Activated CD4-positive, alpha-beta T cell treated with anti-CD3 and anti-CD28 coated beads, Interleukin-2, amount 10 ng/mL, durations not matched to agents 24 days and 14 days (primary cell): ENCODE measurements around the gene FLNB. TPM values are rescaled to one million over a fixed set of nuclear protein-coding genes. Genes with fewer than 3 reads are reported as not detected.

Experiments
- DNase-seq: peaks from one replicate; pipeline ENCODE4 v3.0.0; 2022
- H3K27ac Mint-ChIP-seq: one replicate; pipeline ENCODE4 v1.8.0; 2022; ENCODE audit warnings: mild to moderate bottlenecking, mixed read lengths
- H3K27me3 Mint-ChIP-seq: one replicate; pipeline ENCODE4 v1.8.0; 2022; ENCODE audit warnings: mixed read lengths
- H3K36me3 Mint-ChIP-seq: one replicate; pipeline ENCODE4 v1.8.0; 2022; ENCODE audit warnings: low read depth, mild to moderate bottlenecking, mixed read lengths
- H3K4me1 Mint-ChIP-seq: one replicate; pipeline ENCODE4 v1.8.0; 2021; ENCODE audit warnings: mixed read lengths
- H3K4me3 Mint-ChIP-seq: one replicate; pipeline ENCODE4 v1.8.0; 2022; ENCODE audit warnings: mild to moderate bottlenecking, moderate library complexity, mixed read lengths
- H3K9me3 Mint-ChIP-seq: one replicate; pipeline ENCODE4 v1.8.0; 2021; ENCODE audit warnings: mixed read lengths
- intact Hi-C: fragments of 100-400 bp; cut with micrococcal nuclease; formaldehyde crosslinking; loops from one replicate; pipeline ENCODE4 v1.15.1; 2023
- total RNA-seq: library from RNA; stranded (reverse); gene quantifications from 2 replicates; pipeline ENCODE4 v1.2.3, GENCODE V29; 2022

FLNB gene
- total RNA-seq, 1 donor from 2014 or later = 23.9 TPM

- H3K36me3 Mint-ChIP-seq = peaks cover 9% of the 10 kb centered on the region
- H3K27me3 Mint-ChIP-seq = no peaks in the 10 kb centered on the region
- no peak overlapping the region for H3K27ac Mint-ChIP-seq
- H3K9me3 Mint-ChIP-seq = no peaks in the 10 kb centered on the region
- no peak for DNase-seq
- no peak overlapping the region for H3K4me3 Mint-ChIP-seq
- intact Hi-C loops = no loop called here
- no peaks in the 10 kb centered on the region for H3K4me1 Mint-ChIP-seq
Observed at GRCh38 chr3:58164199-58164879, 156.1 kb downstream of the FLNB start.

GRCh38 chr3:58164906-58165821 is 156.9 kb downstream of the FLNB start:
- no peak for DNase-seq
- Mint-ChIP-seq H3K36me3 (peaks cover 7% of the 10 kb centered on the region), H3K9me3 (no peaks in the 10 kb centered on the region), H3K4me3 (no peak overlapping the region), H3K27ac (no peak overlapping the region), H3K4me1 (no peaks in the 10 kb centered on the region), H3K27me3 (no peaks in the 10 kb centered on the region)
- intact Hi-C loops = no loop called here

GRCh38 chr3:58167431-58168351 is 159.5 kb downstream of the FLNB start:
- H3K9me3 Mint-ChIP-seq = no peaks in the 10 kb centered on the region
- peak; percentile 90 for DNase-seq
- no peaks in the 10 kb centered on the region for H3K27me3 Mint-ChIP-seq
- H3K4me3 Mint-ChIP-seq = no peak overlapping the region
- intact Hi-C loops = loop anchor here (1.0 kb wide), 1 partner anchor 158 kb away; no protein-coding TSS in a partner anchor
- no peak overlapping the region for H3K27ac Mint-ChIP-seq
- H3K4me1 Mint-ChIP-seq = no peaks in the 10 kb centered on the region
- H3K36me3 Mint-ChIP-seq = peaks cover 6% of the 10 kb centered on the region

GRCh38 chr3:58168498-58168897 is 160.3 kb downstream of the FLNB start:
- no peak overlapping the region for H3K27ac Mint-ChIP-seq
- intact Hi-C loops = no loop called here

GRCh38 chr3:58169371-58169770 is 161.1 kb downstream of the FLNB start:
- Mint-ChIP-seq H3K4me1 (no peaks in the 10 kb centered on the region), H3K36me3 (peaks cover 1% of the 10 kb centered on the region), H3K4me3 (no peak overlapping the region), H3K9me3 (no peaks in the 10 kb centered on the region), H3K27ac (no peak overlapping the region), H3K27me3 (no peaks in the 10 kb centered on the region)
- intact Hi-C loops = no loop called here
- no peak for DNase-seq

More at GRCh38 chr3:58168498-58168897, 160.3 kb downstream of the FLNB start:
- no peak for DNase-seq
- no peak overlapping the region for H3K4me3 Mint-ChIP-seq
- H3K27me3 Mint-ChIP-seq = no peaks in the 10 kb centered on the region
- H3K9me3 Mint-ChIP-seq = no peaks in the 10 kb centered on the region
- H3K36me3 Mint-ChIP-seq = peaks cover 6% of the 10 kb centered on the region
- no peaks in the 10 kb centered on the region for H3K4me1 Mint-ChIP-seq

GRCh38 chr3:58170376-58170775 is 162.2 kb downstream of the FLNB start:
- Mint-ChIP-seq H3K27me3 (no peaks in the 10 kb centered on the region), H3K4me3 (no peak overlapping the region), H3K36me3 (peaks cover 1% of the 10 kb centered on the region), H3K9me3 (no peaks in the 10 kb centered on the region), H3K27ac (no peak overlapping the region), H3K4me1 (no peaks in the 10 kb centered on the region)
- DNase-seq = no peak
- intact Hi-C loops = loop anchor here (5.0 kb wide), 1 partner anchor 208 kb away; no protein-coding TSS in a partner anchor

GRCh38 chr3:58171126-58171525 is 162.9 kb downstream of the FLNB start:
- Mint-ChIP-seq H3K9me3 (no peaks in the 10 kb centered on the region), H3K4me1 (no peaks in the 10 kb centered on the region), H3K36me3 (peaks cover 1% of the 10 kb centered on the region), H3K4me3 (no peak overlapping the region), H3K27me3 (no peaks in the 10 kb centered on the region), H3K27ac (no peak overlapping the region)
- intact Hi-C loops = loop anchor here (5.0 kb wide), 1 partner anchor 209 kb away; no protein-coding TSS in a partner anchor
- no peak for DNase-seq

GRCh38 chr3:58173029-58173668 is 164.9 kb downstream of the FLNB start:
- H3K9me3 Mint-ChIP-seq = no peaks in the 10 kb centered on the region
- H3K36me3 Mint-ChIP-seq = peaks cover 1% of the 10 kb centered on the region
- H3K27ac Mint-ChIP-seq = no peak overlapping the region
- no peak overlapping the region for H3K4me3 Mint-ChIP-seq
- no peak for DNase-seq
- no peaks in the 10 kb centered on the region for H3K27me3 Mint-ChIP-seq
- peaks cover 7% of the 10 kb centered on the region for H3K4me1 Mint-ChIP-seq
- intact Hi-C loops = loop anchor here (5.0 kb wide), 1 partner anchor 211 kb away; no protein-coding TSS in a partner anchor

GRCh38 chr3:58173669-58174398 is 165.6 kb downstream of the FLNB start:
- H3K27ac Mint-ChIP-seq = no peak overlapping the region
- DNase-seq = peak; percentile 83
- H3K9me3 Mint-ChIP-seq = no peaks in the 10 kb centered on the region
- intact Hi-C loops = loop anchor here (1.0 to 5.0 kb wide), 2 partner anchors 166 to 212 kb away; partner anchors contain the start of gene FLNB
- H3K4me3 Mint-ChIP-seq = no peak overlapping the region
- no peaks in the 10 kb centered on the region for H3K27me3 Mint-ChIP-seq
- peaks cover 1% of the 10 kb centered on the region for H3K36me3 Mint-ChIP-seq
- peaks cover 14% of the 10 kb centered on the region for H3K4me1 Mint-ChIP-seq

- Mint-ChIP-seq H3K4me1 (peaks cover 15% of the 10 kb centered on the region), H3K27me3 (no peaks in the 10 kb centered on the region), H3K27ac (no peak overlapping the region), H3K36me3 (no peaks in the 10 kb centered on the region), H3K4me3 (no peak overlapping the region), H3K9me3 (no peaks in the 10 kb centered on the region)
- intact Hi-C loops = no loop called here
- DNase-seq = no peak
Observed at GRCh38 chr3:58175187-58175436, 166.9 kb downstream of the FLNB start.

- Mint-ChIP-seq H3K27ac (no peak overlapping the region), H3K27me3 (no peaks in the 10 kb centered on the region), H3K36me3 (no peaks in the 10 kb centered on the region), H3K9me3 (no peaks in the 10 kb centered on the region), H3K4me3 (no peak overlapping the region), H3K4me1 (peaks cover 15% of the 10 kb centered on the region)
- no peak for DNase-seq
- intact Hi-C loops = no loop called here
Observed at GRCh38 chr3:58175437-58176184, 167.4 kb downstream of the FLNB start.

GRCh38 chr3:58176185-58176530 is 167.9 kb downstream of the FLNB start:
- intact Hi-C loops = no loop called here
- Mint-ChIP-seq H3K9me3 (no peaks in the 10 kb centered on the region), H3K4me3 (no peak overlapping the region), H3K27me3 (peaks cover 4% of the 10 kb centered on the region), H3K4me1 (peaks cover 15% of the 10 kb centered on the region), H3K27ac (no peak overlapping the region), H3K36me3 (no peaks in the 10 kb centered on the region)
- no peak for DNase-seq
